GM23338 (cell line): Measurements from ENCODE around the gene PGS1.

Experiments
- EZH2 ChIP-seq: fragments of 200-600 bp; sonication (generic); IDR thresholded peaks from one replicate; pipeline ENCODE4 v1.8.0; 2017; ENCODE audit warnings: antibody characterized with exemption, mild to moderate bottlenecking, low read depth; ENCODE audit not compliant: unreplicated experiment
- EZH2phosphoT487 ChIP-seq: fragments of 200-600 bp; sonication (generic); IDR thresholded peaks from one replicate; pipeline ENCODE4 v1.8.1; 2018; ENCODE audit warnings: antibody characterized with exemption; ENCODE audit not compliant: unreplicated experiment
- JUNB ChIP-seq: IDR thresholded peaks from one replicate; pipeline ENCODE4 v1.6.1; 2016; ENCODE audit warnings: antibody characterized with exemption; ENCODE audit not compliant: unreplicated experiment
- POLR2AphosphoS5 ChIP-seq: IDR thresholded peaks from 2 replicates; pipeline ENCODE4 v1.6.1; 2016; ENCODE audit warnings: antibody characterized with exemption, low read depth
- ZNF331 ChIP-seq: fragments of 250-450 bp; sonication (Bioruptor Pico); IDR thresholded peaks from 2 replicates; pipeline ENCODE4 v1.5.0; 2020; ENCODE audit warnings: low read depth, mild to moderate bottlenecking, moderate library complexity
- TF ChIP-seq, protein P1 (sequence below), 2 experiments: fragments of 200-600 bp in 1 of 2; sonication (generic) in 1 of 2; conservative IDR thresholded peaks; 2 replicates each; pipeline versions ENCODE4 v1.5.1 to v1.6.1; 2016 to 2017; ENCODE audit warnings: antibody characterized with exemption in 2 of 2, low read depth in 2 of 2, mild to moderate bottlenecking in 2 of 2, moderate library complexity in 1 of 2
- TF ChIP-seq, protein P2 (sequence below): IDR thresholded peaks from one replicate; pipeline ENCODE4 v1.6.1; 2018; ENCODE audit warnings: antibody characterized with exemption; ENCODE audit not compliant: unreplicated experiment
- TF ChIP-seq, protein P3 (sequence below): IDR thresholded peaks from 2 replicates; pipeline ENCODE4 v1.6.1; 2016; ENCODE audit warnings: antibody characterized with exemption

DNA sequence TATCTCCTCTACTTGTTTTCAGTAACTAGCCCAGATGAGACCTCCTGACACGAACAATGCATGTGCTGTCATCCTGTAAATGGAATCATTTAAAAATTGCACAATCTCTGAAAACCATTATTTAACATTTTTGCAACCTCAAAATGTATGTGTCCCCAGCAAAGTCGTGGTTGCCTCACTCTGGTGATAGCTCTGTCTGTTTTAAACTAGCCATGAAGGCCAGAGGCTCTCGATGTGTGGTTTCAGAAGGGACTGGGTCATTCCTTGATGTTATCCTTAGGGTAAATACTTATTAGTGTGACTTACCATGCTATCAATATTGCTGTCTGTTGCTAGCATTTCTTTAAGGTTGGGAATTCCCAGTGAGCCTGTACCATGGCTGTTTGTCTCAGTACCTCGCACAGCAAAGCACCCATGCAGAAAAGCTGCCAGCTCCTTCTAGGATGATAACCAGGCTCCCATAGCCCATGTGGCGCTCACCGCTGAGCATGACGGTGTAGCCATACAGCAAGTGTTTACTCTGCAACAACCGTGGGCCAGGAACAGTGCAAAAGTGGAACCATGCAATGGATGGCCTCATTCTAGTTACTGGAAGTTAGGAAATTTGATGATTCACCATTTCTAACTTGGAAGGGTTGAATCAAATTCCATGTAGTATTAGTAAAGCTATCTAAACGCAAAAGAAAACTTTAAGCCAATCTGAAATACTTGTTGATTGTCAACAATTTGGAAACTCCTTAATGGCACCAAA lies 2.9 kb upstream of the PGS1 start:
- TF ChIP-seq, protein P1, sequence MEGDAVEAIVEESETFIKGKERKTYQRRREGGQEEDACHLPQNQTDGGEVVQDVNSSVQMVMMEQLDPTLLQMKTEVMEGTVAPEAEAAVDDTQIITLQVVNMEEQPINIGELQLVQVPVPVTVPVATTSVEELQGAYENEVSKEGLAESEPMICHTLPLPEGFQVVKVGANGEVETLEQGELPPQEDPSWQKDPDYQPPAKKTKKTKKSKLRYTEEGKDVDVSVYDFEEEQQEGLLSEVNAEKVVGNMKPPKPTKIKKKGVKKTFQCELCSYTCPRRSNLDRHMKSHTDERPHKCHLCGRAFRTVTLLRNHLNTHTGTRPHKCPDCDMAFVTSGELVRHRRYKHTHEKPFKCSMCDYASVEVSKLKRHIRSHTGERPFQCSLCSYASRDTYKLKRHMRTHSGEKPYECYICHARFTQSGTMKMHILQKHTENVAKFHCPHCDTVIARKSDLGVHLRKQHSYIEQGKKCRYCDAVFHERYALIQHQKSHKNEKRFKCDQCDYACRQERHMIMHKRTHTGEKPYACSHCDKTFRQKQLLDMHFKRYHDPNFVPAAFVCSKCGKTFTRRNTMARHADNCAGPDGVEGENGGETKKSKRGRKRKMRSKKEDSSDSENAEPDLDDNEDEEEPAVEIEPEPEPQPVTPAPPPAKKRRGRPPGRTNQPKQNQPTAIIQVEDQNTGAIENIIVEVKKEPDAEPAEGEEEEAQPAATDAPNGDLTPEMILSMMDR (conservative IDR thresholded peaks at IDR 0.05; ENCODE audit: low read depth in 2 of 2) = no peak
- TF ChIP-seq JUNB = no peak
- no peak for TF ChIP-seq EZH2phosphoT487
- TF ChIP-seq EZH2 = no peak
- no peak for TF ChIP-seq POLR2AphosphoS5
- TF ChIP-seq ZNF331 (CRISPR knock-in tag) = no peak
- TF ChIP-seq, protein P2, sequence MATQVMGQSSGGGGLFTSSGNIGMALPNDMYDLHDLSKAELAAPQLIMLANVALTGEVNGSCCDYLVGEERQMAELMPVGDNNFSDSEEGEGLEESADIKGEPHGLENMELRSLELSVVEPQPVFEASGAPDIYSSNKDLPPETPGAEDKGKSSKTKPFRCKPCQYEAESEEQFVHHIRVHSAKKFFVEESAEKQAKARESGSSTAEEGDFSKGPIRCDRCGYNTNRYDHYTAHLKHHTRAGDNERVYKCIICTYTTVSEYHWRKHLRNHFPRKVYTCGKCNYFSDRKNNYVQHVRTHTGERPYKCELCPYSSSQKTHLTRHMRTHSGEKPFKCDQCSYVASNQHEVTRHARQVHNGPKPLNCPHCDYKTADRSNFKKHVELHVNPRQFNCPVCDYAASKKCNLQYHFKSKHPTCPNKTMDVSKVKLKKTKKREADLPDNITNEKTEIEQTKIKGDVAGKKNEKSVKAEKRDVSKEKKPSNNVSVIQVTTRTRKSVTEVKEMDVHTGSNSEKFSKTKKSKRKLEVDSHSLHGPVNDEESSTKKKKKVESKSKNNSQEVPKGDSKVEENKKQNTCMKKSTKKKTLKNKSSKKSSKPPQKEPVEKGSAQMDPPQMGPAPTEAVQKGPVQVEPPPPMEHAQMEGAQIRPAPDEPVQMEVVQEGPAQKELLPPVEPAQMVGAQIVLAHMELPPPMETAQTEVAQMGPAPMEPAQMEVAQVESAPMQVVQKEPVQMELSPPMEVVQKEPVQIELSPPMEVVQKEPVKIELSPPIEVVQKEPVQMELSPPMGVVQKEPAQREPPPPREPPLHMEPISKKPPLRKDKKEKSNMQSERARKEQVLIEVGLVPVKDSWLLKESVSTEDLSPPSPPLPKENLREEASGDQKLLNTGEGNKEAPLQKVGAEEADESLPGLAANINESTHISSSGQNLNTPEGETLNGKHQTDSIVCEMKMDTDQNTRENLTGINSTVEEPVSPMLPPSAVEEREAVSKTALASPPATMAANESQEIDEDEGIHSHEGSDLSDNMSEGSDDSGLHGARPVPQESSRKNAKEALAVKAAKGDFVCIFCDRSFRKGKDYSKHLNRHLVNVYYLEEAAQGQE = no peak
- TF ChIP-seq, protein P3, sequence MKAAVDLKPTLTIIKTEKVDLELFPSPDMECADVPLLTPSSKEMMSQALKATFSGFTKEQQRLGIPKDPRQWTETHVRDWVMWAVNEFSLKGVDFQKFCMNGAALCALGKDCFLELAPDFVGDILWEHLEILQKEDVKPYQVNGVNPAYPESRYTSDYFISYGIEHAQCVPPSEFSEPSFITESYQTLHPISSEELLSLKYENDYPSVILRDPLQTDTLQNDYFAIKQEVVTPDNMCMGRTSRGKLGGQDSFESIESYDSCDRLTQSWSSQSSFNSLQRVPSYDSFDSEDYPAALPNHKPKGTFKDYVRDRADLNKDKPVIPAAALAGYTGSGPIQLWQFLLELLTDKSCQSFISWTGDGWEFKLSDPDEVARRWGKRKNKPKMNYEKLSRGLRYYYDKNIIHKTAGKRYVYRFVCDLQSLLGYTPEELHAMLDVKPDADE = no peak
